Iris pigment epithelial cell (primary cell): ENCODE measurements around the gene PDE7B.
A peak's percentile ranks its signal among the peaks of the same experiment; 100 is the strongest.
"Not testable (repeated sequence)": the region's sequence is repeated elsewhere in the genome, so short reads cannot be mapped to it uniquely, and the experiment has no call there.

Source experiments
- DNase-seq: peaks from one replicate; pipeline ENCODE4 v3.0.0-alpha.2; 2011; ENCODE audit warnings: low read depth

The PDE7B gene

DNA sequence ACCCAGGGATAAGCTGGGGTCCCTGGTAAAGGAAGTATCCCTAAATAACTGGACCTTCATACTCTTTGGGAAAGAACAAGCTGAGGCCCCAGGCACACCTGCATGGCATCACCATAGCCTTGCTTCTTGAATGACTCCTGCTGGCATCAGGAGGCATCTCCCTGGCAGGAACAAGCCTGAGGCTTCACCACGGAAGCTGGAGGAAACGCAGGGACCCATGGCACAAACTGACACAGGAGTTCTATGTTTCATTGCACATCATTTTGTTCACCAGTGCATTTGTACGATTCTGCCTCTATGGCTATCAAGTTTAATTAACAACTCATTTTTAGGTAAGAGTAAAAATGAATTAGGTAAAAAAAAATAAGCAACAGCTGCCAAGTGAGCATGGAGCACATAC lies 619 bp upstream of the PDE7B start:
- no peak for DNase-seq

DNA sequence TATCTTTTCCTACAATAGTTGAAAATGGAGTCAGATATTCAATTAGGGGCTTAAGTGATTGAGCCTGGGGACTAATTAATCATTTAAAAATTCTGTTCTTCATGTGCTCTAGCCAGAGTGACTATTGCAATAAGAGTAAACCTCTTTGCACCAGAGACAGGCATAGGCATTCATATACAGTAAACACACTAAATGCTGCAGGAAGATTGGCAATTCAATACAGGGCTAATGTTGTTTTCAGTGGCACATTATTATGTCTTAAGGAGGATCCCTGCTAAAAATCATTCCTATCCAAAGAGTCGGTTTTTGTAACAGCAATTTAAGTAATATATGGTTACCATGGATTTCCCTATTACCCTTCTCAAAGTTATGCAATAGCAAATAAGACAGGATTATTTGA lies 1.2 kb downstream of the PDE7B start:
- peak; percentile 17 for DNase-seq

DNA sequence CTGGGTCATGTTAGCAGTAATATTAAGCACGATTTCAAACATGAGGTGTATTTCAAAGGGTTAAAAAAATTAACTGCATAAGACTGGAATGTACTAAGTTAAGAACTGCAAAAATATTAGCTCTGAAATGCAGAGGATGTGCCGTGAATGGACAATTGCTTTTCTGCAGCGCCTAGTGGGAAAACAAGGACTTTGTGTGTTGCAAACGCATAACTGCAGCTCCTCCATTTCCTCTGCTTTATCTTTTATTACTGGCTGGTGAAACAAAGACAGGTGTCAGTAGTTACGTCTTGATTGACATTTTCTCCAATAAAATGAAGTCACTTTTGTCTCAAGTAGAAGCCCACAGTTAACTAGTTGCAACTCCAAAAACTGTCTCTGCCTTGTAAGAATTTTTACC lies 1.7 kb downstream of the PDE7B start:
- peak; percentile 78 for DNase-seq

DNA sequence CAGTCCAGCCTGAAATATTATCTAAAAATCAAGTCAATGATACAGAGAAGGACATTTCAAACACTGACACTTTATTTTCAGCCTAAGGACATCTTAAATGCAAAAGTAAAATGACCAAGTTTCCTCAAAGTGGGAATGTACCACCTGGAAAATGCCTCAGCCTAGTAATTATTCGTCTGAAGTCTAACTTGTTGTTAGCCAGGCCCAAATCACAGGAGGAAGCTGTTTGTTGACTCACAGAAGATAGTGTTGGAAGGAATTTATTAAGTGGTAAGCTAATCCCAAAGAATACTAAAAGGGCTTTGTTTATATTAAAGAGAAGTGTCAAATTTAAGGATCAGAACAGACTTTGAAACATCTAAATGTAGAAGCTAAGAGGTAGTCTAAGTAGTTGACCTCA lies 2.5 kb downstream of the PDE7B start:
- peak; percentile 43 for DNase-seq

DNA sequence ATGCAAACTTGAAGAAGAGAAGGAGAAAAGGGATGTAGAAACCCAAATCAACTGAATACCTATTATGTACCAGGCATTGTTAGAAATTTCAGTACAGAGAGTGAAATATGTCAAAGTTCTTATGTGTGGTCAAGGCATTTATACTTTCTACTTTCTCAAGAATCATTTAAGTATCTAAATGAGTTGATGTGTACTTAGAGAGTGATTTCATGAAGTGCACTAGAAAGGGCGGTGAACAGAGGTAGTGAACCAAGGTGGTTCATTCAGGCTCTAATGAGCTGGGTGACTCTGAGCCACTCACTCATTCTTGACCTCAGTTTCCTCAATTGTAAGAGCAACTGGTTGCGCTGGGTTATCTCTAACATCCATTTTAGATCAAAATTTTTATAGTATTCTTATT lies 3.3 kb downstream of the PDE7B start:
- no peak for DNase-seq

DNA sequence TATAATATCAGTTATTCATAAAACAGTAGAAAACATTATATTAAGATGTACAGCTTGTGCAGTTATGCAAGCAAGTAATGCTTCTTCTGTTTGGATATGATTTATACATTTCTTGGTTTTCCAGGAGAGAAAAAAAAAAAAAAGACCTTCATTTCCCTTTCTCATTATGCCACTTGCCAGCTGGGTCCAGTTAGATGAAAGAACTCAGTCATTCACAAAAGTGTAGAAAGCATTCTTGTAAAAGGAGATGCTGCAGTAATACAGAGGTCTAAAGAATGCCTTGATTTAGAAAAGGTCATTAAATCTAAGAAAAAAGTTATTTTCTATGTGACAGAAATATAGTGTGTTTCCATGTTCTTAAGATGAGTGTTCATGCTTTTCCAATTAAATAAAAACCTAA lies 7.4 kb downstream of the PDE7B start:
- no peak for DNase-seq

DNA sequence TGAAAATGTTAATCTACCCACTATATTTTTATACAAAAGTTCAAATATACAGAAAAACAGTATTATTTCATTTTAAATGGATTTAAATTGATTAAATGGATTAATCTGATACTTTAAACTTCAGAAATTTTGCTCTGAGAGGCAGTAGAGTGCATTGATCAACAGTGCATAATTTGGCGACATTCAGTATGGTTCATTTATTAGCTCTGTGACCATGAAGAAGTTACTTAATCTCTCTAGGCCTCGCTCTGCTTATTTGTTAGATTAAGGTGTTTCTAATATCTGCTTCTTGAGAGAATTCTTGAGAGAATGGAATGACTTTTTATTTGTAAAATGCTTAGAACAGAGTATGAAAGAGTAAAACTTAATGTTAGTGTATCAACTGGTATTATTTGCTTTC lies 8.9 kb downstream of the PDE7B start:
- DNase-seq, result no peak

DNA sequence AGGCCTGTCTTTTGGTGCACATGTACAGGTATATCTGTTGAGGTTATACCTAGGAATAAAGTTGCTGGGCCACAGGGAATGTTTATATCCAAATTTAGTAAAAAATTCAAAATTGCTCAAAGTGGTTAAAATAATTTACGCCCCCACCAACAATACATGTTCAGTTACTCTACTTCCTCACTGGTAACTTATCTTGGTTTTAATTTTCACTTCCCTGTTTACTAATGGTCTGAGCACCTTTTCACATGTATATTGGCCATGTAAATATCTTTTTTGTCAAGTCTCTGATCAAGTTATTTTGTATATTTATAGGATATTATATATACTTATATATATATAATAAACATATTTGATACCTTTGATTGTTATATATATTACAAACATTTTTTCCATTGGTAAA lies 9.7 kb downstream of the PDE7B start:
- no peak for DNase-seq

DNA sequence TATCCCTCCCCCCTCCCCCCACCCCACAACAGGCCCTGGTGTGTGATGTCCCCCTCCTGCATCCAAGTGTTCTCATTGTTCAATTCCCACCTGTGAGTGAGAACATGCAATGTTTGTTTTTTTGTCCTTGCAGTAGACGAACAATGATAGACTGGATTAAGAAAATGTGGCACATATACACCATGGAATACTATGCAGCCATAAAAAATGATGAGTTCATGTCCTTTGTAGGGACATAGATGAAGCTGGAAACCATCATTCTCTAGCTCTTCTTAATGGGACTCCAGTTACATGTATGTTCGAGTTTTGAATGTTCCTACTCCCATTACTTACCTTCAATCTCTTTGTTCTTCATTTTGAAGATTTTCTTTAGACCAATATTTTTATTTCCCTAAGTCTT lies 13.4 kb downstream of the PDE7B start:
- not testable (repeated sequence) for DNase-seq

DNA sequence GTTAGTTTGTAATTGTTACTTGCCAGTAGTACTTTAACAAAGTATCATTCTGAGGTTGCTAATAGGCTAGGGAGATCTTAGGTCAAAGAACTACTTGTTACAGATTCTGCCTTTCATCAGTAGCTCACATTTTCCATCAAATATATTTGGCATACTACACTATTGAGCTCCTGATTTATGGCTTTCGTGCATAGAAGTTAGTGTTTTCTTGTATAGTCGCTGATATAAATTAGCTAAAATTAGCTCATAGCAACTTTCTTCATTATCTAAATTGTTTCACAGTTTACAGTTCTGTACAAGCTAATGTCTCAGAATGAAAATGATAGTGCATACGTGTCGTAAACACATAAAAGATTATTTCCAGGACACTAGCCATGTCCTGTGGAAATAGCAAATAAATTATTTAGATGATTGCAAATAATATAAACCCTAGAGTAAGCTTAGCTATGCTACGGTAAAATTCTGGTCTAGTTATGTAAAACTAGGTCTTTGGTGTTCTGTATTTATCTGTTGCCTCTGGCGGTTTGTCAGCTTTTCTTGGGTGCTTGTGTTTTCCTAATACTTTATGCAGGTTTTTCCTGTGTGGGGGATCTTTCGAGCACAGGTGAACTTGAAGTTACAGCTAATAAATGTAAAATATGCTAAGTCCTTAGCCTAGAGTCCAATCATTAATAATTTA lies 15.1 kb downstream of the PDE7B start:
- DNase-seq, result no peak

DNA sequence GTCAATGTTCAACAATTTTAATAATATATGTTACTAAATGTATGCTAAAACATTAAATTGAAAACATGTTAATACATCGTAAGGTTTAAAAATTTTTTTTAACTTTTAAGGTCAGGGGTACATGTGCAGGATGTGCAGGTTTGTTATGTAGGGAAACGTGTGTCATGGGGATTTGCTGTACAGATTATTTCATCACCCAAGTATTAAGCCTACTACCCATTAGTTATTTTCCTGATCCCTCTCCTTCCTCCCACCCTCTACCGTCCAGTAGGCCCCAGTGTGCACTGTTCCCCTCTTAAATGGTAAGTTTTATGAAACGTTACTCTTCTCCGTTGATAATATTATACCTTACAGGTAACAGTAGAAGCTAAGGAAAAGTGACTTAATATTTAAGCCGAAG lies 15.8 kb downstream of the PDE7B start:
- DNase-seq, result peak; percentile 48

DNA sequence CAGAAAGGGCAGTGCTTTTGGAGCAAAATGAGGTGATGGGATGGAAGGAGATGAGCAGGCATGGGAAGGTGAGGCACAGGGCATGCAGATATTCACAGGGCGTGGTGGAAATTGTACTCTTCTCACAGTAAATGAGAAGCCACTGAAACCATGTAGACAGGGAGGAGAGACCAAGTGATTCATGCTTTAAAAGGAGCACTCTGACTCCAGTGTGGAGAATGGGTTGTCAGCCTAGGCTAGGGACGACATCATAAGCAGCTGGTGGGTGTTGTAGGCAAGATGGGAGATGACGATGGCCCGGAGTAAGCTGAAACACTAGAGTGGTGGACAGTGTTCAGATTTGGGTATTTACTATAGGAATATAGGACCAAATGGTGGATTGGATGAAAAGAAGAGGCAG lies 18.4 kb downstream of the PDE7B start:
- no peak for DNase-seq

DNA sequence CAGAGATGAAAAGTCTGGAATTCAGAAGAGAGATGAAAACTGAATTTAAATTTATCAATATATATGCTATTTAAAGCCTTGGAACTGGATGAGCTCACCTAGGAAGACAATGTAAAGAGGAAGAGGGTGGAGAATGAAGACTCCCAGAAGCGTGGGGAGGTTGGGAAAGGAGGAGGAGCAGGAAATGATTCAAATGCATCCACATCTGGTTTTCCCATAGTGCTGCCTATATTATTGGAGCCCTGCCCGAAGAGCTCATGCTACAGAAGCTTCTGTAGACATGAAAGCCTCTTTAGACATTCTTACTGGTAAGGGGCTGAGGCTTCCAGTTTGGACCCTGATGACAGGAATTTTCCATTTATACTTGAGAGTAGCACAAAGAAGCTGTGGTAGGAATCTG lies 19.2 kb downstream of the PDE7B start:
- DNase-seq, result peak; percentile 74

DNA sequence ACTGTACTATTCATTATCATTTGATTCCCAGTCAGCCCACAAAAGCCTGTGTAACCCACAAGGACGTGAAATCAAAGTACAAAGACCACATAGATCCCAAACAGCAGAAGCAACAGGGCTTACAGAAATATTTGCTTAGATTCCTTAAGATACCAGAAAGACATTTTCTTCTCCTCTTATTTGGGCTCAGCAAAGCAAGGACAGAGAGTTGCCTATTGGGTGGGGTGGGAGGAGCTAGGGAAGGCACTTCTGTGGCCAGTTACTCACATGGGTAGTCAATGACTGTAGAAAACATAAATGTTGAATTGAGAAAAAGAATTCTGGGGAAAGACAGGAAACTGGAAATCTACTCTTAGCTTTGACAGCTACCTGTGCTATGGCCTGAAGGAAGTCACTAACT lies 19.8 kb downstream of the PDE7B start:
- DNase-seq, result peak; percentile 90

DNA sequence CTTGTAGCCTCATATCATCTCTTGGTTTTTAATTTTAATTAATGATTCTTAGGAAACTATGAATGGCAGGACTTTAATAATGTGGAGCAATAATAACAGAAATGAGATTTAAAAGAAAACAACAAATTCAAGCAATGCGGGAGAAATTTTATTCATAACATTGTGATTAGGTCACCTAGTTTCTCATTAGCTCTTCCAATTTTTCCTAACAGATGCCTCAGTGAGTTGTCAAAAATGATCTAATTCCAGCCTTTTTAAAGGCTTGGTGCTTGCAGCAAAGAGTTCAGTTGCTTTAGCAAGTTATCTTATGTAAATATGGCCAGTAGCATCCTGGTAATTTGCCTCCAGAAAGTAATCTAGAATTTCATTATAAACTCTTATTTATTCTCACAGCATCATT lies 20.4 kb downstream of the PDE7B start:
- peak; percentile 79 for DNase-seq

DNA sequence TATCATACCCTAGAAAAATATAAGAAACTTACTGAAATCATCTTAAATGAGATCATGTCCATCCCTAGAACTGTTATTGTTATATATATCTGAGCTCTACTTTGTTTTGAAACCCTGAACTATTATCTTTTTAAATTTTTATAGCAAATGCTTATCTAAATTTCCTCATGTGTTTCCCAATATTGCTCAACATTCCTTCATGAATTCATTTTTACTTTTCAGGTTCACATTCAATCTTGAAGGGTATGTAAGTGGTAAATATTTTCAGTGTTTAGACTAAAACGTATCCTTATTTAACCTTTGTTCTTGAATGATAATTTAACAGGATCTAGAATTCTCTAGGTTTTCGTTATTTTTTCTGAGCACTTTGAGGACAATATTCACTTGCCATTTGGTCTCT lies 23.9 kb downstream of the PDE7B start:
- peak; percentile 73 for DNase-seq

DNA sequence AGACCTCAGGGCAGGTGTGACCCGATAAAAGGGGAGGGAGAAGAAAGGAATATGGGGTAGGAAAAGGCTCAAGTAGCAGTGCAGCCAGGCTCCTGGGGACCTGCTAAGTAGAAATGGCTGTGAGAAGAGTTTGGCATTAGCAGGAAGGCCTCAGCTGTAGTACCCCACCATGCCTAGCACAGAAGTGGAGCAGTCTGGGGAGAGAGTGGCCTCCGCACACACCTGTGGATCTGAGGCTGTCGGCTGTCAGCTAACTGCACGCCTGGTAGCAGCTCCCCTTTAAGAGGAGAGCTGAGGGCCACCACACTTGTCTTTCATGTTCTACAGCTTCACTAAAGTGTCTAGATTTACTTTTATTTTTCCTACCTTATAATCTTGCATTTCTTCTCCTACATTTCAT lies 24.6 kb downstream of the PDE7B start:
- no peak for DNase-seq

DNA sequence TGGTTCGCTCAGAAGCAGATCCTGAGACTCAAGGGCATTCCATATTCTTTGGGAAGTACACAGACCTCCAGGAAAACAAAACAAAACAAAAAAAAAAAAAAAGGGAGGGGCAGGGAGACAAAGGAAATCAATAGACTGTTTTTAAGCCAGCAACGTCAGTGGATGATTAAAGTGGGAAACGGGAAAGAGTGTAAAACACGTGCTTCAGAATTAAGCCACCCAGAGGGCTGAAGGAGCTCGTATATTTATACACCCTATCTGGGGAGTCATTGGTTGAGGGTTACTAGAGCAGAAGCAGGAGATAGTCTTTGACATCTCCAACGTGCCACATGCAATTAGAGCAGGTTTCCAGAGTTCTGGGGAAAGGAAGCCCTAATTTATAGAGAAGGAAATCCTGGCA lies 26.2 kb downstream of the PDE7B start:
- DNase-seq, result no peak

DNA sequence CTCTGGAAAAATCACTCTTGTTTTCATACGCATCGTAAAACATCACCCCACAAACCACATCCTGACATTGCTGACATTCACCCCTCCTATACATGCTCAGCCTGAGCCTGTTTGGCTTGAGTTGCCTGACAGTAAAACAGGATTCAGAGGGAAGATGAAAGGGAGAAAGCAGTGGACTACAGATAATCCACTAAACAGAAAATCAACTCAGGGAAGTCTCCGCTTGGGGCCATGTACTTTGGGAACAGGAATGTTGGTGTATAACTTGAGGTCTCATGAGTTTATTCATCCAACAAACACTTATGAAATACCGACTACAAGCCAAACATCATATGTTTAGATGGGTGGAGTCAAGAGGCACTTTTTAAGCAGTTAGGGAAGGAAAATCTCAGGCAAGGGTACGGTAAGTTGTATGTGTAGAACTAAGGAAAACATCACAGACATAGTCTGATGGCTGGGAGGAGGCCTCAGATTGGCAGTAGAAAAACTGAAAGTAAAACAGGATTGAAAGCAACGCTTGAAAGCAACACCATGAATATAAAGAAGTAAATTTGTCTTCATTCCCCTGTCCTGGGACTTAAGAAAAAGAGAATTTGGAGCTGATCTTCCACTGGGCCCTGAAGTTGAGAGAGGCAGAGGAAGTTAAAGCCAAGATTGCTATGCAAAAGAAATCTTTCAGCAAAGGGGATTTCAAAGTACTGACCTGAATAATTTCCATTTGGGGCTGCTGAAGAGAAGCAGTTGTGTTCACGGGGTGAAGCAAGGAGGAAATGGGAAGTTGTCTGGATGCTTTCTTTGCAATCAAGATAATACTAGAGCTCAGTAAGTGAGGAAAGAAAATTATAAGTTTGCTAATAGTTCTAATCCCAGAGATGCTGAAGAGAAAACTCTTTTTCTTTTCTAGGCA lies 28.8 kb downstream of the PDE7B start:
- DNase-seq, result peak; percentile 92

DNA sequence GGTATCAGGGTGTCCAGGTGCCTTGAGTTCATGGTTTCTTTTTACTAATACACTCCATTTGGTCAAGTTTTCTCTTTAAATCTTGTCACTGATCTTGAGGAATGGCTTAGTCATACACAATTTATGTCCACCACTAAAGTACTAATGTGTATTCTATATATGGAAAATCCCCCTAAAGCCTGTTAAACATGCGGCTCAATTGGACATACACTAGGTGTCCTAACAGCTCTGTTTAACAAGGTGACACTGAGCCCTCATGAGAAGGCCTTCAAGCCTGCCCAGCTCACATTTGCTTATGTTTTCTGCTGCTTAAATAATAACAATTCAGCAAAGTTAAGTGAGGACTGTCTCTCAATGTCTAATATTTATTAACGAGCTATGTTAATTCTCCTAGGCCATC lies 31.5 kb downstream of the PDE7B start:
- peak; percentile 43 for DNase-seq

DNA sequence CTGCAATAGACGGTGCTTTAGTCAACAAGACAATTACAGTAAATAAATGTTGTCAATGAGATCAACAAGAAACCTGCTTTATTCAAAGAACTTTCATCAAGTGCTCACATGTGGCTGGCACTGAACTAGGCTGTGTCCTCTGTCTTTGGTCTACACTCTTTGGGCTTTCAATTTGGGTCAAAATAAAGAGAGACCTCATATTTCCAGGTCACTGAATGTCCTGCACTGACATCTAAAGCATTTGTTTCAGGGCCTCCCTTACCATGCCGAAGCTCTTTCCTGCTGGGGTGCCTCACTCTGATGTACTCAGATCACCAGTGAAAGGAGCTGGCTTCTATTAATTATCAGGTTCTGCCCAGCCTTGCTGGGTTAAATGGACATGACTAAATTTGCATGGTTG lies 32.0 kb downstream of the PDE7B start:
- no peak for DNase-seq

DNA sequence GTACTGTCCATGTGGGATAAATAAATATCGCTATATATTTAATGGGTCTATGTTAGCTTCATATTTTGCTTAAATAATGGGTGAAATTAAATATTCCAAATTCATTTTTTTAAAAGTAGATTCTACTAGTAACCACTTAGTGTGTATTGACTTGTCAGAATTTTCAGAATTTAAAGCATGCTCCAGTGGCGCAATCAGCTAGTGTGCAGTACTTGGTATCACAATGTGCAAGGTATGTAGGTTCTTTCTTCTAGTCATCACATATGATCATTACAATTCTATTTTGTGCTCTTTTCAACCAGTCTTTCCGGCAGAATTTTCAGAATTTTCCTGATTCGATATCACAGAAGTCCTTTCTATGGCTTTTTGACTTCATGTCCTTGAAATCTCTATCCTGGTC lies 32.6 kb downstream of the PDE7B start:
- DNase-seq, result peak; percentile 48

DNA sequence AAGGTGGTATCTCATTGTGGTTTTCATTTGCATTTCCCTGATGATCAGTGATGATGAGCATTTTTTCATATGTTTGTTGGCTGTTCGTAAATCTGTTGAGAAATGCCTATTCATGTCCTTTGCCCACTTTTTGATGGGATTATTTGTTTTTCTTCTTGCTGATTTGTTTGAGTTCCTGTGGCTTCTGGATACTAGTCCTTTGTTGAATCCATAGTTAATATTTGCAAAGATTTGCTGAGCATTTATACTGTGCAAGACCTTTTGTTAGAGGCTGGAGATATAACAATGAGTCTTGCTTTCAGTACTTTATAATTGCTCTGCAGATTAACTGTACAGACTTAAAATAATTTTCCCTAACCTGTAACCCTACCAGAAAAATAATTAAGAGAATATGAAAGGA lies 35.6 kb downstream of the PDE7B start:
- DNase-seq, result no peak

DNA sequence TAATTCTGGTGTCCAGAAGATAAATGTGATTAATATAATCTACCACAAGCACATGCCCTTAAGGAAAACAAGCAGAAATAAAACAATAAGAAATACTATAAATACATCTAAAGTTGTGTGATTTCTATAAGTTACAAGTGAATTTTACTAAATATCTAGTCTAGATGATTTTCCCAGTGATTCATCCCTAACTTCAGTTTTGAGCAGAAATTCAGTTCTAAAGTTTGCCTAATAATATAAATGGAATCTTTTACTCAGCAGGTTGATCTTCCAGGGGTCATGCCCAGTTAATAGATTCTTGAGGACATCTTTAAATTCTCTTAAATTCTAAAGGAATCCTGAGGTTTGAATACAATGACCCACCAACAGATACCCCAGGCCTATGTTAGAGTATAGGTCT lies 37.3 kb downstream of the PDE7B start:
- DNase-seq, result no peak
